Osteoblast (primary cell): ENCODE measurements around the gene MZT2B. TPM values are rescaled to one million over a fixed set of nuclear protein-coding genes. Genes with fewer than 3 reads are reported as not detected.
"Not testable (repeated sequence)": the region's sequence is repeated elsewhere in the genome, so short reads cannot be mapped to it uniquely, and the experiment has no call there.

Experiments
- DNase-seq: peaks from one replicate; pipeline ENCODE4 v3.0.0; 2011; ENCODE audit warnings: low spot score, mixed read lengths; ENCODE audit not compliant: insufficient read length; ENCODE audit errors: missing footprints
- H2AFZ ChIP-seq: 2 replicates; pipeline ENCODE4 v1.6.0; 2011; ENCODE audit warnings: mild to moderate bottlenecking, low read length
- H3K27ac ChIP-seq: 2 replicates; pipeline ENCODE4 v1.5.1; 2011; ENCODE audit warnings: mild to moderate bottlenecking, low read depth, low read length, moderate library complexity
- H3K27me3 ChIP-seq: 2 replicates; pipeline ENCODE4 v1.6.0; 2012; ENCODE audit warnings: mild to moderate bottlenecking, control low read depth, inconsistent platforms, low read length, moderate library complexity; ENCODE audit not compliant: insufficient read depth
- H3K36me3 ChIP-seq: 2 replicates; pipeline ENCODE4 v1.5.1; 2011; ENCODE audit warnings: mild to moderate bottlenecking, low read length, control low read depth, moderate library complexity; ENCODE audit not compliant: insufficient read depth
- H3K4me1 ChIP-seq: 2 replicates; pipeline ENCODE4 v1.5.1; 2011; ENCODE audit warnings: mild to moderate bottlenecking, low read length, control low read depth, moderate library complexity; ENCODE audit not compliant: insufficient read depth
- H3K4me2 ChIP-seq: 2 replicates; pipeline ENCODE4 v1.6.0; 2011; ENCODE audit warnings: mild to moderate bottlenecking, low read length; ENCODE audit not compliant: insufficient read depth
- H3K4me3 ChIP-seq: fragments of 200-600 bp; sonication (generic); 3 replicates; pipeline ENCODE4 v1.5.1; 2012; ENCODE audit warnings: mild to moderate bottlenecking, low read length, inconsistent platforms; ENCODE audit not compliant: insufficient read depth
- H3K79me2 ChIP-seq: 2 replicates; pipeline ENCODE4 v1.6.0; 2012; ENCODE audit warnings: mild to moderate bottlenecking, low read length, control low read depth, inconsistent platforms; ENCODE audit not compliant: insufficient read depth
- H3K9me3 ChIP-seq: 2 replicates; pipeline ENCODE4 v1.5.1; 2011; ENCODE audit warnings: low read depth, low read length, control low read depth
- H4K20me1 ChIP-seq: 2 replicates; pipeline ENCODE4 v1.6.0; 2012; ENCODE audit warnings: mild to moderate bottlenecking, low read length, control low read depth; ENCODE audit not compliant: insufficient read depth
- total RNA-seq: library from RNA; depleted of rRNA; stranded (reverse); fragments of >200 nt; gene quantifications from 2 replicates; pipeline ENCODE4 v1.2.3, GENCODE V29; 2012
- TF ChIP-seq, protein P1 (sequence below): IDR thresholded peaks from 2 replicates; pipeline ENCODE4 v1.5.1; 2011; ENCODE audit warnings: mild to moderate bottlenecking, low read depth, low read length, moderate library complexity; ENCODE audit errors: extremely low read depth

MZT2B gene
- total RNA-seq, 1 donor = 128 TPM

DNA sequence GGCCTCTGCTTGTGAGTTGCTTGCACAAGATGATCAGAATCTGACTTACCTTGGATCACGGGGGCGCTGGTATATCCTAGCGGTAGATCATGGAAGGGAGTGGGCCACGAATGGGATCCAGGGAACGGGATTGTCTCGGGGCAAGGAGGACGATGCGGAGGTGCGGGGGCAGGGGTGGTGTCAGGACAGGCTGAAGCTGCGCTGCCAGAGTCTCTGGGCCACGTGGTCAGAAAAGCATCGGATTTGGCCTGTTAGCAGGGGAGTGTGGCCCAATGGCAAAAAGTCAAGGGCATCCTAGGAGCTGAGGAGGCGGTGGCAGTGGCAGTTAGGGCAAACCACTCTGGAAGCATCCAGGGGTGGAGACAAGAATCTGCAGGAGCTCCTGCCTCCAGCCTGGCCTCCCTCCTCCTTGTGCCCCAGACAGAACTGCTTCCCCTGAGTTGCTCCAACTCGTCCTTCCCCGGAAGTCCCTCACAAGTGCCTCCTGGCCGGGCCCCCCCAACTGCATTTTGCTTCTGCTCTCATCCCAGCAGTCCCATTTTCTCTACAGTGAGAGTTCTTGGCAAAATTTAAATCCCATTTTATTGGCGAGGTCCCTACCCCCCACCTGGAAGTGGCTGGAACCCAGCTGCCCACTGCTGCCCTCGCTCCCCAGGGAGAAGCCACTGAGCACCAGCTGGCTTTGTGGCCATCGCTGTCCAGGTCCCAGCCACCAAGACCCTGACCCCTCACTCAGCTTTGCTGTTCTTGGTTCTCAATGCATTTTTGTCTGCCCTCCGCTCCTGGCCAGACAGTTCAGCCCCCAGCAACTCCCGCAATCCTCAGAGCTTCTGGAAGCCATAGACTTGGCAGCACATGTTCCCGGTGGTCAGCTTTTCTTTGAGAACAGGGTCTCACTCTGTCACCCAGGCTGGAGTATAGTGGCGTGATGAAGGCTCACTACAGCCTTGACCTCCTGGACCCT is 31.6 kb upstream of the MZT2B start:
- H3K9me3 ChIP-seq = no peaks in the 10 kb centered on the region
- no peak overlapping the region for H3K4me2 ChIP-seq
- peak; percentile 81 for DNase-seq
- H3K27ac ChIP-seq = no peak overlapping the region
- H3K4me3 ChIP-seq = no peak overlapping the region
- H3K4me1 ChIP-seq = no peaks in the 10 kb centered on the region
- no peaks in the 10 kb centered on the region for H3K79me2 ChIP-seq
- no peak overlapping the region for H2AFZ ChIP-seq
- no peaks in the 10 kb centered on the region for H4K20me1 ChIP-seq
- H3K27me3 ChIP-seq = no peaks in the 10 kb centered on the region
- TF ChIP-seq, protein P1, sequence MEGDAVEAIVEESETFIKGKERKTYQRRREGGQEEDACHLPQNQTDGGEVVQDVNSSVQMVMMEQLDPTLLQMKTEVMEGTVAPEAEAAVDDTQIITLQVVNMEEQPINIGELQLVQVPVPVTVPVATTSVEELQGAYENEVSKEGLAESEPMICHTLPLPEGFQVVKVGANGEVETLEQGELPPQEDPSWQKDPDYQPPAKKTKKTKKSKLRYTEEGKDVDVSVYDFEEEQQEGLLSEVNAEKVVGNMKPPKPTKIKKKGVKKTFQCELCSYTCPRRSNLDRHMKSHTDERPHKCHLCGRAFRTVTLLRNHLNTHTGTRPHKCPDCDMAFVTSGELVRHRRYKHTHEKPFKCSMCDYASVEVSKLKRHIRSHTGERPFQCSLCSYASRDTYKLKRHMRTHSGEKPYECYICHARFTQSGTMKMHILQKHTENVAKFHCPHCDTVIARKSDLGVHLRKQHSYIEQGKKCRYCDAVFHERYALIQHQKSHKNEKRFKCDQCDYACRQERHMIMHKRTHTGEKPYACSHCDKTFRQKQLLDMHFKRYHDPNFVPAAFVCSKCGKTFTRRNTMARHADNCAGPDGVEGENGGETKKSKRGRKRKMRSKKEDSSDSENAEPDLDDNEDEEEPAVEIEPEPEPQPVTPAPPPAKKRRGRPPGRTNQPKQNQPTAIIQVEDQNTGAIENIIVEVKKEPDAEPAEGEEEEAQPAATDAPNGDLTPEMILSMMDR = no peak
- H3K36me3 ChIP-seq = peaks cover 7% of the 10 kb centered on the region

- H3K36me3 ChIP-seq, H3K4me2 ChIP-seq, H4K20me1 ChIP-seq, H3K4me1 ChIP-seq, H3K27ac ChIP-seq, H2AFZ ChIP-seq, H3K9me3 ChIP-seq, H3K27me3 ChIP-seq, H3K4me3 ChIP-seq, H3K79me2 ChIP-seq: not testable (repeated sequence)
- DNase-seq = peak; percentile 8
Measured at GRCh38 chr2:130151145-130151512, 30.9 kb upstream of the MZT2B start.

DNA sequence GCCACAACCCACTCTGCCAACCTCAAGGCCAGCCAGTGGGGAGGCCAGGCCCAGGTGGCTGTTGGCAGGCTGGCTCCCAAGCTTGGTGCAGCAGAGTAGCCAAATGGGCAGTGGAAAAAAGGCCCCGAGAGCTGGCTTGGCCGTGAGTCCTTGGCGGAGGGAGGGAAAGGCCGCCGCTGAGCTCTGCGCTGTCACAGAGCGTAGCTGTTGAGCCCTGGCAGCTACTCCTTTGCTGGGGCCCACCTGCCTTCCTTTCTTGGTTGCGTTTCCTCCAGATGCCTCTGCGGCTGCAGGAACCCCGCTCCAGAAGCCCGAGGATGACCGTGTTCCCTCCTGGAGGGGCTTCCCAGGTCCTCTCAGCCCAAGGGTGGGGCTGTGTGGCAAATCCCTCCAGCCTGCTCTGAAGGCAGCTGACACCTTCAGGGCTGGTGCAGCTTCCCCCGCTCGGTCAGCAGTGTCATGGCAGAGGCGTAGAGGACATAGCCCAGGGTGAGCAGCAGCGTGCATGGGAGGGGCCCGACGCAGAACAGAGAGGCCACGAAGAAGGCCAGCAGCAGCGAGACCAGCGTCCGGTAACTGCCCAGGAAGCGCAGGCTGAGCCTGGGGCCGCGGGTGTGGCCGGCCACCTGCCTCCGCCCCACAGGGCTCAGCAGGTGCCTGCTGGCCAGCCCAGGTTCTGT is 29.8 kb upstream of the MZT2B start:
- not testable (repeated sequence) for H3K4me3 ChIP-seq, H3K4me2 ChIP-seq, H4K20me1 ChIP-seq, H3K36me3 ChIP-seq, H2AFZ ChIP-seq, H3K79me2 ChIP-seq, H3K9me3 ChIP-seq, H3K27ac ChIP-seq, H3K4me1 ChIP-seq, H3K27me3 ChIP-seq
- peak; percentile 13 for DNase-seq

GRCh38 chr2:130152816-130153595 is 29.1 kb upstream of the MZT2B start:
- H3K4me1 ChIP-seq = no peaks in the 10 kb centered on the region
- peak; percentile 60 for DNase-seq
- H3K79me2 ChIP-seq = no peaks in the 10 kb centered on the region
- no peak overlapping the region for H3K4me2 ChIP-seq
- H3K4me3 ChIP-seq = no peak overlapping the region
- H3K9me3 ChIP-seq = no peaks in the 10 kb centered on the region
- H2AFZ ChIP-seq = no peak overlapping the region
- TF ChIP-seq, protein P1 = no peak
- no peaks in the 10 kb centered on the region for H4K20me1 ChIP-seq
- no peaks in the 10 kb centered on the region for H3K27me3 ChIP-seq
- H3K27ac ChIP-seq = no peak overlapping the region
- peaks cover 7% of the 10 kb centered on the region for H3K36me3 ChIP-seq

- not testable (repeated sequence) for H3K27me3 ChIP-seq, H3K4me1 ChIP-seq, H4K20me1 ChIP-seq, H3K4me3 ChIP-seq, H3K4me2 ChIP-seq, H3K79me2 ChIP-seq, DNase-seq, H3K9me3 ChIP-seq, H2AFZ ChIP-seq, H3K27ac ChIP-seq, H3K36me3 ChIP-seq
Measured at GRCh38 chr2:130153721-130154422, 28.2 kb upstream of the MZT2B start.

- not testable (repeated sequence) for H3K36me3 ChIP-seq, H3K4me2 ChIP-seq, H3K4me3 ChIP-seq, DNase-seq, H3K9me3 ChIP-seq, H2AFZ ChIP-seq, H4K20me1 ChIP-seq, H3K27ac ChIP-seq, H3K4me1 ChIP-seq, H3K79me2 ChIP-seq, H3K27me3 ChIP-seq
Measured at GRCh38 chr2:130154423-130154770, 27.7 kb upstream of the MZT2B start.
